GM12878 (cell line): ENCODE results near the gene TEFM. TPM values are rescaled to one million over a fixed set of nuclear protein-coding genes. Genes with fewer than 3 reads are reported as not detected.
A peak's percentile ranks its signal among the peaks of the same experiment; 100 is the strongest.

Experiments
- CBX3 ChIP-seq: fragments of 200-600 bp; sonication (generic); IDR thresholded peaks from 2 replicates; pipeline ENCODE4 v1.6.1; 2016; ENCODE audit warnings: low read depth, borderline replicate concordance
- CHD4 ChIP-seq: fragments of 200-600 bp; sonication (generic); IDR thresholded peaks from 2 replicates; pipeline ENCODE4 v1.6.1; 2016; ENCODE audit warnings: mild to moderate bottlenecking
- E2F4 ChIP-seq: IDR thresholded peaks from 2 replicates; pipeline ENCODE4 v1.6.1; 2012; ENCODE audit warnings: low read depth, low read length, improper control_type of control experiment
- E2F8 ChIP-seq: fragments of 450-650 bp; IDR thresholded peaks from 2 replicates; pipeline ENCODE4 v1.6.1; 2018; ENCODE audit warnings: mild to moderate bottlenecking, low read depth, moderate library complexity; ENCODE audit not compliant: partially characterized antibody
- ESRRA ChIP-seq: IDR thresholded peaks from 2 replicates; pipeline ENCODE4 v1.6.1; 2012; ENCODE audit warnings: mild to moderate bottlenecking, low read length, improper control_type of control experiment
- EZH2 ChIP-seq: IDR thresholded peaks from 2 replicates; pipeline ENCODE4 v1.6.1; 2012; ENCODE audit warnings: low read depth, mild to moderate bottlenecking, control low read depth, inconsistent platforms, low read length, borderline replicate concordance; ENCODE audit not compliant: control insufficient read depth
- HDGF ChIP-seq: fragments of 450-650 bp; IDR thresholded peaks from 2 replicates; pipeline ENCODE4 v1.6.1; 2016; ENCODE audit warnings: antibody characterized with exemption
- IKZF2 ChIP-seq, 2 experiments: fragments of 450-650 bp; IDR thresholded peaks; 2 replicates each; pipeline ENCODE4 v1.6.1; 2017; ENCODE audit warnings: mild to moderate bottlenecking in 2 of 2, moderate library complexity in 2 of 2
- IRF3 ChIP-seq: fragments of 450-650 bp; IDR thresholded peaks from 2 replicates; pipeline ENCODE4 v1.6.1; 2014; ENCODE audit warnings: mild to moderate bottlenecking
- IRF5 ChIP-seq: fragments of 450-650 bp; IDR thresholded peaks from 2 replicates; pipeline ENCODE4 v1.6.1; 2017; ENCODE audit warnings: borderline replicate concordance
- NBN ChIP-seq: fragments of 450-650 bp; IDR thresholded peaks from 2 replicates; pipeline ENCODE4 v1.6.1; 2016
- NFYB ChIP-seq: IDR thresholded peaks from 2 replicates; pipeline ENCODE4 v1.6.1; 2011; ENCODE audit warnings: low read depth, mild to moderate bottlenecking, low read length, improper control_type of control experiment, moderate library complexity; ENCODE audit not compliant: insufficient read depth
- PAX5 ChIP-seq: IDR thresholded peaks from 2 replicates; pipeline ENCODE4 v1.6.1; 2011; ENCODE audit warnings: low read depth, low read length, borderline replicate concordance
- PKNOX1 ChIP-seq: fragments of 450-650 bp; IDR thresholded peaks from 2 replicates; pipeline ENCODE4 v1.6.1; 2016; ENCODE audit warnings: mild to moderate bottlenecking
- RBBP5 ChIP-seq: fragments of 200-600 bp; sonication (generic); conservative IDR thresholded peaks from 2 replicates; pipeline ENCODE4 v1.6.1; 2016
- SMC3 ChIP-seq: IDR thresholded peaks from 2 replicates; pipeline ENCODE4 v1.6.1; 2011; ENCODE audit warnings: low read length, improper control_type of control experiment, borderline replicate concordance
- TAF1 ChIP-seq: IDR thresholded peaks from 2 replicates; pipeline ENCODE4 v1.6.1; 2011; ENCODE audit warnings: mild to moderate bottlenecking, low read depth, low read length, borderline replicate concordance
- WRNIP1 ChIP-seq: IDR thresholded peaks from 2 replicates; pipeline ENCODE4 v1.6.1; 2011; ENCODE audit warnings: low read depth, low read length, improper control_type of control experiment, borderline replicate concordance
- ZBTB4 ChIP-seq: fragments of 450-650 bp; formaldehyde crosslinking; IDR thresholded peaks from 2 replicates; pipeline ENCODE4 v1.4.0; 2022; ENCODE audit warnings: mild to moderate bottlenecking, moderate library complexity
- polyA plus RNA-seq, 11 experiments: library from polyadenylated mRNA; depleted of rRNA in 4 of 11; unstranded in 6 of 11; stranded (reverse) in 5 of 11; fragments of >200 nt; fragmentation: Nextera tagmentation in 4 of 11; fragmentation: Illumina TruSeq in 1 of 11; extraction: Ambion mirVana in 4 of 11; extraction: Trizol in 1 of 11; gene quantifications; 1 replicate in 1 of 11; 2 replicates in 10 of 11; pipeline versions ENCODE4 v1.2.1 to v1.2.3, GENCODE V29; 2011 to 2016; ENCODE audit warnings: inconsistent platforms in 2 of 11, missing spikeins in 2 of 11, low read depth in 1 of 11
- total RNA-seq, 4 experiments: library from RNA; depleted of rRNA in 3 of 4; stranded (reverse); fragments of >200 nt in 3 of 4; fragmentation: Illumina TruSeq in 1 of 4; extraction: Trizol in 1 of 4; gene quantifications; 2 replicates each; pipeline versions ENCODE4 v1.2.1 to v1.2.3, GENCODE V29; 2013 to 2021

TEFM gene
- total and polyA plus RNA-seq, 10 of the 15 experiments (the other 5 are each of a cell fraction or from before 2014, with no cell fraction given): 11.5 to 57.1 (median 28.6) TPM

GRCh38 chr17:30906101-30906911 lies at the start of gene TEFM (continued):
- peak; percentile 97 for TF ChIP-seq TAF1
- TF ChIP-seq CBX3: no peak
- peak; percentile 85 for TF ChIP-seq NBN
- TF ChIP-seq PAX5: peak; percentile 57; the same call in 1 of the 2 replicates
- TF ChIP-seq WRNIP1: peak; percentile 57; the same call in 1 of the 2 replicates
- TF ChIP-seq HDGF: no peak
- TF ChIP-seq ZBTB4 (CRISPR knock-in tag): no peak
- no peak for TF ChIP-seq RBBP5
- no peak for TF ChIP-seq E2F4
- TF ChIP-seq NFYB: no peak
- TF ChIP-seq ESRRA: no peak
- TF ChIP-seq IRF5: no peak
- peak; percentile 35 to 63; a peak in 2 of 4 replicates for TF ChIP-seq IKZF2 (IDR thresholded peaks at IDR 0.05)
- peak; percentile 65 for TF ChIP-seq PKNOX1
- TF ChIP-seq EZH2: no peak
- TF ChIP-seq E2F8: peak; percentile 78
- TF ChIP-seq CHD4: no peak
- no peak; the same call in 1 of the 2 replicates for TF ChIP-seq SMC3
- no peak for TF ChIP-seq IRF3
